ENCODE data around the gene RAB3A. TPM values are rescaled to one million over a fixed set of nuclear protein-coding genes. Genes with fewer than 3 reads are reported as not detected.

The RAB3A gene
- polyA plus RNA-seq, 1 experiment = 2.8 TPM

DNA sequence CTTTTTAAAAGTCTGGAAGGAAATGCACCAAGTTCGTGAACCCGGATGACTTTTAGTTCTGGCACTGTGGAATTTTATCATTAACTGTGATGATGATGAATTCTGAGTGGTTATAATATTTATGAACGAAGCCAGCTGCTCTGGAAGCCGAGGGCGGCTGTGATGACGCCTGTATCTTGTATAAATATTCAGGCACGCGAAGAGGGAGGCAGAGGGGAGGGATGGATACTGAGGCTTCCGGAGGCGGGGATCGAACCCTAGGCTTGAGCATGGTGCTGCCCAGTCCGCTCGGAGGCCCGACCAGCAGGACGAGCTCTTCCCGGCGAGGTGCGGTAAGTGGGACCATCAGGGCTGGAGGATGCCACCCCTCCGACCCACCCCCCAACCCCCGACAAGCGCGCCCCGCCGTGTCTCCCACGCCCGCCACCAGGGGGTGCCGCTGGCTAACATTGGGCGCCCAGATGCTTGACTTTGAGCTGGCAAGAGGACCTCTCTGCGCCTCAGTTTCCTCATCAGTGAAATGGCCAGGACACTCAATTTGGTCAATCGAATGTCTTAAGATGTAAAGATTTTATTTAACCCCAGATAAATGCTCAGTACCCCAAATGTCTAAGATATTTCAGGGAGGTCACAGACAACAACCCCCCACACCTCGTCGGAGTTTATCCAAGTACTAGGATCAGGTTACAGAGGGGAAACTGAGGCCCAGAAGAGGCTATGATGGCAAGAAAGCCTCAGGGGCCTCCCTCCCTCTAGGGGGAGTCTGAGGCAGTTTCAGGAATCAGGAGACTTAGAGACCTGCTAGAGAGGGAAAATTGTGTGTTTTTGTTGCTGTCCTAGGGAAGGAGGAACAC, 4.5 kb upstream of the RAB3A start:
- Histone ChIP-seq H3K27me3 (ENCODE audit: control insufficient read depth, insufficient read depth, low read length) (no peaks in the 10 kb centered on the region), H3K9me3 (ENCODE audit: control insufficient read depth, insufficient read depth, low read length) (no peaks in the 10 kb centered on the region; the same call in 1 of the 2 replicates), H3K27ac (ENCODE audit: low read depth, low read length) (peak overlapping the region; percentile 87), H3K4me3 (ENCODE audit: low read depth, low read length) (peak overlapping the region; percentile 46)
- CTCF ChIA-PET = interaction anchor here (0.5 to 3.8 kb wide), 24 partner anchors 10 to 939 kb away, joined by 3 to 48 read pairs (median 4); a partner anchor contains a TSS
- POLR2A ChIA-PET = interaction anchor here (0.7 to 1.2 kb wide), 4 partner anchors 16 to 578 kb away, joined by 3 to 6 read pairs (median 4); partner anchors contain the start of gene JUND
- TF ChIP-seq, protein P1, sequence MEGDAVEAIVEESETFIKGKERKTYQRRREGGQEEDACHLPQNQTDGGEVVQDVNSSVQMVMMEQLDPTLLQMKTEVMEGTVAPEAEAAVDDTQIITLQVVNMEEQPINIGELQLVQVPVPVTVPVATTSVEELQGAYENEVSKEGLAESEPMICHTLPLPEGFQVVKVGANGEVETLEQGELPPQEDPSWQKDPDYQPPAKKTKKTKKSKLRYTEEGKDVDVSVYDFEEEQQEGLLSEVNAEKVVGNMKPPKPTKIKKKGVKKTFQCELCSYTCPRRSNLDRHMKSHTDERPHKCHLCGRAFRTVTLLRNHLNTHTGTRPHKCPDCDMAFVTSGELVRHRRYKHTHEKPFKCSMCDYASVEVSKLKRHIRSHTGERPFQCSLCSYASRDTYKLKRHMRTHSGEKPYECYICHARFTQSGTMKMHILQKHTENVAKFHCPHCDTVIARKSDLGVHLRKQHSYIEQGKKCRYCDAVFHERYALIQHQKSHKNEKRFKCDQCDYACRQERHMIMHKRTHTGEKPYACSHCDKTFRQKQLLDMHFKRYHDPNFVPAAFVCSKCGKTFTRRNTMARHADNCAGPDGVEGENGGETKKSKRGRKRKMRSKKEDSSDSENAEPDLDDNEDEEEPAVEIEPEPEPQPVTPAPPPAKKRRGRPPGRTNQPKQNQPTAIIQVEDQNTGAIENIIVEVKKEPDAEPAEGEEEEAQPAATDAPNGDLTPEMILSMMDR (IDR thresholded peaks at IDR 0.05; ENCODE audit: low read depth, low read length) = peak; percentile 41
- peak; percentile 65 for DNase-seq (ENCODE audit: low read depth, low spot score)

DNA sequence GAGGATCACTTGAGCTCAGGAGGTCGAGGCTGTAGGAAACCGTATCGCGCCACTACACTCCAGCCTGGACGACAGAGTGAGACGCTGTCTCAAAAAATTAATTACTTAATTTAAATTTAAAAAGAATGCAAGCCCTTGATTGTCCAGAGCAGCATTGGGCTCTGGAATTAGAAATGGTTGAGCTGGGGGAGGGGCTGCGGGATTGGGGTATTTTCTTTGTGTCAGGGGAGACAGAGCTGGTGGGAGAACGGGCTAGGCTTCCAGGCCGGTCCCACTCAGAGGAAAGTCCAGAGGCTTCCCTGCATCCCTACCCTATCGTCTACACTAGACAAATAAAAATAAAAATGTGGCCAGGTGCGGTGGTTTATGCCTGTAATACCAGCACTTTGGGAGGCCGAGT, 2.2 kb upstream of the RAB3A start:
- no peak for DNase-seq (ENCODE audit: low read depth, low spot score)

DNA sequence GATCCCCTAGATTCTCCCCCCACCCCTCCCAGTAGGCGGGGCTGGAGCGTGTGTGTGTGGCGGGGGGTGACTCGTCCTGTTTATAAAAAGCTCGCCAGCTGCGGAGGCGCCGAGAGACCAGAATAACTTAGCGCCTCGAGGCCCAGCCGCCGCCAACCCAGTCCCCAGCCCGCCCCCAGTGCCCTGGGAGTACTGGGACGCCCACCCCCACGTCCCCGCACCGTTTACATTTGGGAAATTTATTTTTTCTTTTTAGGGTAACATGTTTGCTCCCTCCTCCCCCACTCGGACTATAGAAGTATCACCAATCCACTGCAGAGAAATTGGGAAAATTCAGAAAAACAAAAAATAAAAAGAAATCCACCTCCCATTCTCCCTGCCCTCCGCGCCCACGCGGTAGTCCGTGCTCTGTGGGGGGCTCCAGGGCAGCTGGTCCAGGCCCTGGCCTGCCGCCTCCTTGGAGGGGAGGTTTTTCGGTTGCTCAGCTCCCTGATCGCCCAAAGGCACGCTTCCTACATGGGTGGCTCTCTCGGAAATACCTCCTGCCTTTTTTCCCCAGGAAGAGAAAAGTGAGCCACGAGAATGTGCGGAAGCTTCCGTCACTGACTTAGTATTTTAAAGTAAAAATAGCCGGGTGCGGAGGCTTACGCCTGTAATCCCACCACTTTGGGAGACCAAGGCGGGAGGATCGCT, 1.5 kb upstream of the RAB3A start:
- Histone ChIP-seq H3K27ac (ENCODE audit: low read depth, low read length) (peak overlapping the region; percentile 100), H3K27me3 (ENCODE audit: control insufficient read depth, insufficient read depth, low read length) (no peaks in the 10 kb centered on the region), H3K9me3 (ENCODE audit: control insufficient read depth, insufficient read depth, low read length) (no peaks in the 10 kb centered on the region; the same call in 1 of the 2 replicates), H3K4me3 (ENCODE audit: low read depth, low read length) (peak overlapping the region; percentile 71)
- TF ChIP-seq, protein P1 (IDR thresholded peaks at IDR 0.05; ENCODE audit: low read depth, low read length) = no peak
- ChIA-PET POLR2A (interaction anchor here (1.1 to 3.6 kb wide), 6 partner anchors 12 to 117 kb away, joined by 3 to 30 read pairs (median 8); partner anchors contain the start of genes JUND, LSM4 and MPV17L2), CTCF (interaction anchor here (0.6 to 7.1 kb wide), 7 partner anchors 11 to 1308 kb away, joined by 3 to 56 read pairs (median 7); no protein-coding TSS in a partner anchor)
- peak; percentile 58 for DNase-seq (ENCODE audit: low read depth, low spot score)

More for the DNA sequence above, 2.2 kb upstream of the RAB3A start:
- CTCF ChIA-PET = interaction anchor here (1.4 to 7.1 kb wide), 4 partner anchors 46 to 123 kb away, joined by 5 to 56 read pairs (median 8); no protein-coding TSS in a partner anchor
- peak overlapping the region; percentile 71 for H3K4me3 ChIP-seq (ENCODE audit: low read depth, low read length)
- no peaks in the 10 kb centered on the region; the same call in 1 of the 2 replicates for H3K9me3 ChIP-seq (ENCODE audit: control insufficient read depth, insufficient read depth, low read length)
- no peaks in the 10 kb centered on the region for H3K27me3 ChIP-seq (ENCODE audit: control insufficient read depth, insufficient read depth, low read length)
- H3K27ac ChIP-seq (ENCODE audit: low read depth, low read length) = peak overlapping the region; percentile 100
- POLR2A ChIA-PET = interaction anchor here (1.3 to 3.6 kb wide), 3 partner anchors 13 to 86 kb away, joined by 3 to 30 read pairs (median 30); partner anchors contain the start of genes JUND and MPV17L2
- TF ChIP-seq, protein P1 (IDR thresholded peaks at IDR 0.05; ENCODE audit: low read depth, low read length) = no peak

DNA sequence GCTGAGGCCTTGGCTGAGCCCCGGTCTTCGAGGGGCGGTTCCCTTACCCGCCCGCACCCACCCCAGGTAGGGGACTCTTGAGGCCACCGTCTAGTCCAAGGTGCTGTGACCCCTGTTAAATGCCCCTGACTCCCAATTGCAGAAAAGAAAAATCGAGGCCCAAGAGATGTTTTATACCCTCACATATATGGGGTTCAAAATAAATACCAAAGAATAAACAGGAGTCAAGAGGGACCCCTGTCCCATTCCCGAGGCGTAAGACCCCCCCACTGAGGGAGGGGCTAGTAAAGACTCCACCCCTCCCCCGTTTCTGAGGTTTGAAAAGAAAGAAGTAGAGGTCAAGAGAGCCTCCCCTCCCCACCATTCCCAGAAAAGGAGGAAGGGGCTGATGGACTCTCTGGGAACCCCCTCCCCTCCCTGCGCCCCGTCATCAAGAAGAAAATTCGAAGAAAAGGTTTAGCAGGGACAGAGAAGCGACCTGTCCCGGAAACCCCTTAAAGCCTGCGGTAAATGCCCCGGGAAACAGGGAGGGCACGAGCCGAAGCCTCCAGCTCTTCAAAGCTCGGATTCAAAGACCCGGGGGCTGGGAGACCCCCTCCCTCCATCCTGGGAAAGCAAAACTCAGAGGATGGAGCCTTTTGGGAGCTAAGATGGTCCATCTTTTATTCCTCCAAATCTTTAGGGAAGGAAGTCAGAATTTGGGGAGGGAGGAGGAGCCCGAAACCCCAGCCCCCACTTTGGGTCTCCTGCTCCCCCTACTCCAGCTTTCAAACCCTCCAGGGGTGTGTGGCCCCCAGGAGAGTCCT, 755 bp upstream of the RAB3A start:
- ChIA-PET POLR2A (interaction anchor here (1.1 to 3.6 kb wide), 7 partner anchors 11 to 118 kb away, joined by 3 to 30 read pairs (median 5); partner anchors contain the start of genes JUND, LSM4, MPV17L2 and PIK3R2), CTCF (interaction anchor here (0.6 to 7.1 kb wide), 6 partner anchors 11 to 1307 kb away, joined by 3 to 56 read pairs (median 6); no protein-coding TSS in a partner anchor)
- no peak for DNase-seq (ENCODE audit: low read depth, low spot score)

More for the DNA sequence above, 755 bp upstream of the RAB3A start:
- Histone ChIP-seq H3K27me3 (ENCODE audit: control insufficient read depth, insufficient read depth, low read length) (no peaks in the 10 kb centered on the region), H3K27ac (ENCODE audit: low read depth, low read length) (peak overlapping the region; percentile 100), H3K4me3 (ENCODE audit: low read depth, low read length) (peak overlapping the region; percentile 71), H3K9me3 (ENCODE audit: control insufficient read depth, insufficient read depth, low read length) (no peaks in the 10 kb centered on the region; the same call in 1 of the 2 replicates)
- TF ChIP-seq, protein P1 (IDR thresholded peaks at IDR 0.05; ENCODE audit: low read depth, low read length) = no peak

All from AG04450 (cell line).